DMS53 treated with DMSO at 0.1 percent for 48 hours (cell line): ENCODE measurements around the gene TACSTD2.
A peak's percentile ranks its signal among the peaks of the same experiment; 100 is the strongest.
"Not testable (repeated sequence)": the region's sequence is repeated elsewhere in the genome, so short reads cannot be mapped to it uniquely, and the experiment has no call there.

Experiments
- DNase-seq: peaks from one replicate; lab custom pipeline; 2025; ENCODE audit not compliant: unreplicated experiment; lab: John Stamatoyannopoulos, UW

The TACSTD2 gene

GRCh38 chr1:58568271-58568860, 8.7 kb downstream of the TACSTD2 start:
- DNase-seq: no peak

GRCh38 chr1:58566339-58566738, 10.7 kb downstream of the TACSTD2 start:
- DNase-seq: no peak

- DNase-seq: not testable (repeated sequence)
Observed at GRCh38 chr1:58563715-58564114, 13.3 kb downstream of the TACSTD2 start.

- DNase-seq: no peak
Observed at GRCh38 chr1:58561633-58562032, 15.4 kb downstream of the TACSTD2 start.

- no peak for DNase-seq
Observed at GRCh38 chr1:58555393-58555792, 21.7 kb downstream of the TACSTD2 start.

GRCh38 chr1:58551186-58552140, 25.6 kb downstream of the TACSTD2 start:
- no peak for DNase-seq

GRCh38 chr1:58549291-58549690, 27.8 kb downstream of the TACSTD2 start:
- DNase-seq: not testable (repeated sequence)

GRCh38 chr1:58548371-58548770, 28.7 kb downstream of the TACSTD2 start:
- DNase-seq: no peak

- peak; percentile 100 for DNase-seq
Observed at GRCh38 chr1:58546520-58547308, 30.3 kb downstream of the TACSTD2 start, which contains the start of gene OMA1. OMA1 (minus strand) TSS chr1:58546726; CDS start chr1:58539294, 7,432 bp downstream.

GRCh38 chr1:58545591-58546519, 31.2 kb downstream of the TACSTD2 start:
- peak; percentile 84 for DNase-seq

GRCh38 chr1:58543260-58543659, 33.8 kb downstream of the TACSTD2 start:
- DNase-seq: no peak

- DNase-seq: no peak
Observed at GRCh38 chr1:58539553-58539952, 37.5 kb downstream of the TACSTD2 start.

GRCh38 chr1:58538821-58539220, 38.2 kb downstream of the TACSTD2 start:
- DNase-seq: no peak

- not testable (repeated sequence) for DNase-seq
Observed at GRCh38 chr1:58531842-58532241, 45.2 kb downstream of the TACSTD2 start.

- no peak for DNase-seq
Observed at GRCh38 chr1:58529284-58529683, 47.8 kb downstream of the TACSTD2 start.

GRCh38 chr1:58528518-58528917, 48.5 kb downstream of the TACSTD2 start:
- no peak for DNase-seq
